Breast epithelium (tissue), 4 donors: ENCODE measurements around the gene TTLL6. TPM values are rescaled to one million over a fixed set of nuclear protein-coding genes. Genes with fewer than 3 reads are reported as not detected.

ENCODE experiments used
- DNase-seq, 2 donors: peaks; one replicate each; pipeline ENCODE4 v3.0.0-alpha.2; 2019; ENCODE audit warnings: low spot score in 2 of 2
- H3K27ac ChIP-seq, 2 donors: fragments of 200-600 bp; sonication (generic) in 1 of 2; one replicate each; pipeline ENCODE4 v1.5.1; 2016 to 2019; ENCODE audit warnings: mild to moderate bottlenecking in 1 of 2
- H3K27me3 ChIP-seq, 2 donors: fragments of 200-600 bp; sonication (generic) in 1 of 2; one replicate each; pipeline versions ENCODE4 v1.5.1 to v1.6.0; 2017 to 2019; ENCODE audit warnings: control low read depth in 1 of 2, mild to moderate bottlenecking in 1 of 2
- H3K36me3 ChIP-seq: fragments of 200-600 bp; one replicate; pipeline ENCODE4 v1.5.1; 2019
- H3K4me1 ChIP-seq, 2 donors: fragments of 200-600 bp; sonication (generic); one replicate each; pipeline ENCODE4 v1.5.1; 2016 to 2019; ENCODE audit warnings: control low read depth in 1 of 2
- H3K4me3 ChIP-seq, 3 donors: fragments of 200-600 bp; sonication (generic); 1 replicate in 2 of 3; 2 replicates in 1 of 3; pipeline ENCODE4 v1.5.1; 2016 to 2019; ENCODE audit warnings: mild to moderate bottlenecking in 3 of 3, moderate library complexity in 2 of 3
- H3K9me3 ChIP-seq, 2 donors: fragments of 200-600 bp; sonication (generic) in 1 of 2; one replicate each; pipeline ENCODE4 v1.5.1; 2016 to 2019; ENCODE audit warnings: control low read depth in 1 of 2
- CTCF ChIP-seq, 3 donors: fragments of 450-650 bp; IDR thresholded peaks; one replicate each; pipeline ENCODE4 v1.5.1; 2016 to 2017; ENCODE audit warnings: antibody characterized with exemption in 3 of 3, mild to moderate bottlenecking in 3 of 3, moderate library complexity in 3 of 3
- POLR2A ChIP-seq: fragments of 450-650 bp; IDR thresholded peaks from one replicate; pipeline ENCODE4 v1.6.1; 2016; ENCODE audit warnings: antibody characterized with exemption, mild to moderate bottlenecking, moderate library complexity
- POLR2AphosphoS5 ChIP-seq, 3 donors: sonication (generic); formaldehyde crosslinking; IDR thresholded peaks; one replicate each; pipeline ENCODE4 v1.6.1; 2017; ENCODE audit warnings: antibody characterized with exemption in 3 of 3
- intact Hi-C: fragments of 100-400 bp; cut with DNase I; formaldehyde crosslinking; loops from one replicate; pipeline ENCODE4 v1.15.1; 2023; ENCODE audit warnings: low total_unique reads
- total RNA-seq, 3 donors: library from RNA; depleted of rRNA; stranded (reverse); fragments of >200 nt; gene quantifications; one replicate each; pipeline ENCODE4 v1.1.0, GENCODE V29; 2016

TTLL6 gene
- total RNA-seq, 3 donors from 2014 or later, result under 0.01 to 0.32 TPM; not detected in 1

GRCh38 chr17:48752399-48753288 is 64.4 kb downstream of the TTLL6 start:
- intact Hi-C loops, result no loop called here
- Histone ChIP-seq H3K36me3 (no peaks in the 10 kb centered on the region), H3K4me1 (no peaks in the 10 kb centered on the region), H3K4me3 (no peak overlapping the region), H3K9me3 (no peaks in the 10 kb centered on the region), H3K27ac (no peak overlapping the region), H3K27me3 (peaks cover 18 to 98% of the 10 kb centered on the region in 2 donors)
- no peak for TF ChIP-seq CTCF (IDR thresholded peaks at IDR 0.05)
- no peak for TF ChIP-seq POLR2A
- TF ChIP-seq POLR2AphosphoS5 (IDR thresholded peaks at IDR 0.05), result no peak
- no peak for DNase-seq

- H3K27me3 ChIP-seq, result peaks cover 19 to 100% of the 10 kb centered on the region in 2 donors
- TF ChIP-seq CTCF (IDR thresholded peaks at IDR 0.05) (no peak), POLR2AphosphoS5 (IDR thresholded peaks at IDR 0.05) (no peak), POLR2A (no peak)
- no peaks in the 10 kb centered on the region for H3K36me3 ChIP-seq
These were observed 65.2 kb downstream of the TTLL6 start for GRCh38 chr17:48751733-48752398.

GRCh38 chr17:48751172-48751571 is 65.9 kb downstream of the TTLL6 start:
- TF ChIP-seq POLR2AphosphoS5 (IDR thresholded peaks at IDR 0.05), result no peak
- TF ChIP-seq CTCF (IDR thresholded peaks at IDR 0.05), result no peak
- TF ChIP-seq POLR2A, result no peak
- intact Hi-C loops, result no loop called here
- no peak for DNase-seq
- Histone ChIP-seq H3K27me3 (peaks cover 19 to 100% of the 10 kb centered on the region in 2 donors), H3K27ac (no peak overlapping the region), H3K4me1 (no peaks in the 10 kb centered on the region), H3K36me3 (no peaks in the 10 kb centered on the region), H3K9me3 (no peaks in the 10 kb centered on the region), H3K4me3 (no peak overlapping the region)

More at GRCh38 chr17:48751733-48752398, 65.2 kb downstream of the TTLL6 start:
- no peak overlapping the region for H3K4me3 ChIP-seq
- no peak overlapping the region for H3K27ac ChIP-seq
- no peaks in the 10 kb centered on the region for H3K9me3 ChIP-seq
- DNase-seq, result no peak
- H3K4me1 ChIP-seq, result no peaks in the 10 kb centered on the region
- intact Hi-C loops, result no loop called here

- H3K36me3 ChIP-seq, result no peaks in the 10 kb centered on the region
- TF ChIP-seq CTCF (IDR thresholded peaks at IDR 0.05) (no peak), POLR2AphosphoS5 (IDR thresholded peaks at IDR 0.05) (no peak), POLR2A (no peak)
- no peak overlapping the region for H3K4me3 ChIP-seq
- H3K4me1 ChIP-seq, result no peaks in the 10 kb centered on the region
- H3K9me3 ChIP-seq, result no peaks in the 10 kb centered on the region
- intact Hi-C loops, result no loop called here
- peaks cover 19 to 100% of the 10 kb centered on the region in 2 donors for H3K27me3 ChIP-seq
- DNase-seq, result no peak
- H3K27ac ChIP-seq, result no peak overlapping the region
These were observed 67.1 kb downstream of the TTLL6 start for GRCh38 chr17:48749621-48750553.
